Fibroblast of lung (primary cell): ENCODE data around the gene MACROD2. TPM values are rescaled to one million over a fixed set of nuclear protein-coding genes. Genes with fewer than 3 reads are reported as not detected.

Experiments used
- DNase-seq, 2 donors: peaks; one replicate each; pipeline versions ENCODE4 v3.0.0 to v3.0.0-alpha.2; 2010; ENCODE audit warnings: low read depth in 2 of 2
- H2AFZ ChIP-seq: 2 replicates; pipeline ENCODE4 v1.5.1; 2012; ENCODE audit warnings: low read length, control low read depth, inconsistent platforms
- H3K27ac ChIP-seq: 2 replicates; pipeline ENCODE4 v1.5.1; 2011; ENCODE audit warnings: low read length, control low read depth; ENCODE audit not compliant: insufficient read depth
- H3K27me3 ChIP-seq: 2 replicates; pipeline ENCODE4 v1.5.1; 2011; ENCODE audit warnings: mild to moderate bottlenecking, low read length; ENCODE audit not compliant: control insufficient read depth, insufficient read depth
- H3K36me3 ChIP-seq: 2 replicates; pipeline ENCODE4 v1.5.1; 2011; ENCODE audit warnings: low read length; ENCODE audit not compliant: control insufficient read depth, insufficient read depth
- H3K4me1 ChIP-seq: 2 replicates; pipeline ENCODE4 v1.5.1; 2011; ENCODE audit warnings: low read length; ENCODE audit not compliant: control insufficient read depth, insufficient read depth; ENCODE audit errors: extremely low read depth
- H3K4me2 ChIP-seq: 2 replicates; pipeline ENCODE4 v1.5.1; 2011; ENCODE audit warnings: low read length, control low read depth; ENCODE audit not compliant: insufficient read depth; ENCODE audit errors: extremely low read depth
- H3K4me3 ChIP-seq, 4 experiments: fragments of 200-600 bp in 1 of 4; sonication (generic) in 1 of 4; replicated peaks in 1 of 4; 2 replicates each; pipeline ENCODE4 v1.5.1; 2011 to 2016; ENCODE audit warnings: low read length in 4 of 4, low read depth in 3 of 4, mild to moderate bottlenecking in 3 of 4, control low read depth in 2 of 4, inconsistent platforms in 1 of 4, mixed read lengths in 1 of 4; ENCODE audit not compliant: insufficient read depth in 1 of 4; ENCODE audit errors: control extremely low read depth in 1 of 4
- H3K79me2 ChIP-seq: 2 replicates; pipeline ENCODE4 v1.5.1; 2012; ENCODE audit warnings: mild to moderate bottlenecking, low read length, inconsistent platforms; ENCODE audit not compliant: control insufficient read depth, insufficient read depth
- H3K9ac ChIP-seq: 2 replicates; pipeline ENCODE4 v1.5.1; 2011; ENCODE audit warnings: mild to moderate bottlenecking, low read length, control low read depth; ENCODE audit not compliant: insufficient read depth
- H3K9me3 ChIP-seq: 2 replicates; pipeline ENCODE4 v1.5.1; 2012; ENCODE audit warnings: low read depth, low read length; ENCODE audit not compliant: control insufficient read depth, insufficient read depth
- H4K20me1 ChIP-seq: 2 replicates; pipeline ENCODE4 v1.5.1; 2011; ENCODE audit warnings: low read length; ENCODE audit not compliant: control insufficient read depth, insufficient read depth; ENCODE audit errors: extremely low read depth
- CTCF ChIP-seq, 2 donors: IDR thresholded peaks in 1 of 2; conservative IDR thresholded peaks in 1 of 2; 1 replicate in 1 of 2; 2 replicates in 1 of 2; pipeline ENCODE4 v1.5.1; 2011 to 2012; ENCODE audit warnings: low read length in 2 of 2, control low read depth in 1 of 2, inconsistent platforms in 1 of 2, low read depth in 1 of 2, mild to moderate bottlenecking in 1 of 2
- EZH2 ChIP-seq: IDR thresholded peaks from 2 replicates; pipeline ENCODE4 v1.5.1; 2012; ENCODE audit warnings: low read length, control low read depth, mild to moderate bottlenecking; ENCODE audit errors: missing control alignments
- polyA plus RNA-seq, 2 donors: library from polyadenylated mRNA; depleted of rRNA in 1 of 2; stranded (reverse) in 1 of 2; unstranded in 1 of 2; fragments of >200 nt; gene quantifications; 2 replicates each; pipeline ENCODE4 v1.2.1, GENCODE V29; 2011 to 2012; ENCODE audit warnings: missing spikeins in 1 of 2
- total RNA-seq: library from RNA; depleted of rRNA; stranded (reverse); fragments of >200 nt; gene quantifications from 2 replicates; pipeline ENCODE4 v1.2.1, GENCODE V29; 2014

MACROD2 gene
- total and polyA plus RNA-seq, 2 donors (not counting 1 experiment from before 2014, with no cell fraction given) = 0.54 to 1.7 TPM

GRCh38 chr20:15476781-15477180 is 1481.5 kb downstream of the MACROD2 start:
- Histone ChIP-seq H3K36me3 (no peaks in the 10 kb centered on the region), H3K27ac (no peak overlapping the region), H4K20me1 (no peaks in the 10 kb centered on the region), H3K9ac (no peak overlapping the region), H2AFZ (no peak overlapping the region), H3K4me1 (no peaks in the 10 kb centered on the region), H3K79me2 (no peaks in the 10 kb centered on the region), H3K4me3 (no peak overlapping the region), H3K4me2 (no peak overlapping the region), H3K9me3 (no peaks in the 10 kb centered on the region), H3K27me3 (no peaks in the 10 kb centered on the region)
- no peak for DNase-seq
- no peak for TF ChIP-seq EZH2
- TF ChIP-seq CTCF (conservative IDR thresholded peaks at IDR 0.05 in 1 of 2, IDR thresholded peaks at IDR 0.05 in 1 of 2; ENCODE audit: low read depth in 1 of 2, low read length in 2 of 2) = no peak

GRCh38 chr20:15482525-15482924 is 1487.2 kb downstream of the MACROD2 start:
- Histone ChIP-seq H3K4me2 (no peak overlapping the region), H3K36me3 (no peaks in the 10 kb centered on the region), H3K9ac (no peak overlapping the region), H4K20me1 (no peaks in the 10 kb centered on the region), H3K27me3 (no peaks in the 10 kb centered on the region), H3K4me1 (no peaks in the 10 kb centered on the region), H3K27ac (no peak overlapping the region), H3K79me2 (no peaks in the 10 kb centered on the region), H3K4me3 (no peak overlapping the region), H3K9me3 (no peaks in the 10 kb centered on the region), H2AFZ (no peak overlapping the region)
- DNase-seq = no peak
- no peak for TF ChIP-seq CTCF (conservative IDR thresholded peaks at IDR 0.05 in 1 of 2, IDR thresholded peaks at IDR 0.05 in 1 of 2; ENCODE audit: low read depth in 1 of 2, low read length in 2 of 2)
- TF ChIP-seq EZH2 = no peak

GRCh38 chr20:15485519-15485918 is 1490.2 kb downstream of the MACROD2 start:
- TF ChIP-seq CTCF (conservative IDR thresholded peaks at IDR 0.05 in 1 of 2, IDR thresholded peaks at IDR 0.05 in 1 of 2; ENCODE audit: low read depth in 1 of 2, low read length in 2 of 2) = no peak
- TF ChIP-seq EZH2 = no peak
- Histone ChIP-seq H4K20me1 (no peaks in the 10 kb centered on the region), H3K9ac (no peak overlapping the region), H3K4me2 (no peak overlapping the region), H3K9me3 (no peaks in the 10 kb centered on the region), H3K79me2 (no peaks in the 10 kb centered on the region), H3K4me1 (no peaks in the 10 kb centered on the region), H3K36me3 (no peaks in the 10 kb centered on the region), H3K27me3 (no peaks in the 10 kb centered on the region), H3K4me3 (no peak overlapping the region), H2AFZ (no peak overlapping the region), H3K27ac (no peak overlapping the region)
- DNase-seq = no peak
